WTC11 (cell line): ENCODE data around the gene LARP4B. TPM values are rescaled to one million over a fixed set of nuclear protein-coding genes. Genes with fewer than 3 reads are reported as not detected.

ENCODE experiments used
- ATAC-seq: fragments of 200-7000 bp; cut with Tn5 transposase; 2 replicates; pipeline ENCODE4 v1.10.0; 2021; ENCODE audit warnings: mild to moderate bottlenecking, moderate library complexity
- CTCF ChIA-PET: fragments of 300-600 bp; sonication (Branson Sonifier 250); formaldehyde crosslinking; loops from one replicate; lab custom pipeline; 2021; ENCODE audit warnings: antibody characterized with exemption; lab: Charles Lee
- POLR2A ChIA-PET: fragments of 350-600 bp; sonication (Branson Sonifier 250); formaldehyde crosslinking; loops from one replicate; lab custom pipeline; 2021; ENCODE audit warnings: antibody characterized with exemption; lab: Charles Lee
- DNase-seq: peaks from one replicate; pipeline ENCODE4 v3.0.0; 2021; ENCODE audit warnings: low spot score
- H3K27ac Mint-ChIP-seq: 2 replicates; pipeline ENCODE4 v1.8.0; 2021; ENCODE audit warnings: mixed read lengths
- H3K27me3 Mint-ChIP-seq: 2 replicates; pipeline ENCODE4 v1.8.0; 2021; ENCODE audit warnings: low read depth, mild to moderate bottlenecking, moderate library complexity, mixed read lengths
- H3K36me3 Mint-ChIP-seq: 2 replicates; pipeline ENCODE4 v1.8.0; 2021; ENCODE audit warnings: mixed read lengths
- H3K4me1 Mint-ChIP-seq: 2 replicates; pipeline ENCODE4 v1.8.0; 2022; ENCODE audit warnings: mixed read lengths
- H3K4me3 Mint-ChIP-seq: 2 replicates; pipeline ENCODE4 v1.8.0; 2021; ENCODE audit warnings: mild to moderate bottlenecking, moderate library complexity, mixed read lengths
- H3K9me3 Mint-ChIP-seq: 2 replicates; pipeline ENCODE4 v1.8.0; 2021; ENCODE audit warnings: mixed read lengths
- ATF2 ChIP-seq: sonication (generic); formaldehyde crosslinking; IDR thresholded peaks from 2 replicates; pipeline ENCODE4 v1.8.1; 2022; ENCODE audit warnings: low read depth, missing genetic modification reagents, borderline replicate concordance
- CBFB ChIP-seq: sonication (generic); formaldehyde crosslinking; IDR thresholded peaks from 2 replicates; pipeline ENCODE4 v1.8.1; 2022; ENCODE audit warnings: mild to moderate bottlenecking, low read depth, missing genetic modification reagents
- CTCF ChIP-seq: fragments of 200-600 bp; IDR thresholded peaks from 2 replicates; pipeline ENCODE4 v1.8.0; 2022; ENCODE audit warnings: antibody characterized with exemption
- E2F1 ChIP-seq: sonication (generic); formaldehyde crosslinking; IDR thresholded peaks from 2 replicates; pipeline ENCODE4 v1.8.0; 2022; ENCODE audit warnings: mild to moderate bottlenecking, missing genetic modification reagents
- E2F5 ChIP-seq: sonication (generic); formaldehyde crosslinking; IDR thresholded peaks from 2 replicates; pipeline ENCODE4 v1.8.1; 2022; ENCODE audit warnings: mild to moderate bottlenecking, moderate library complexity, missing genetic modification reagents
- FOXK1 ChIP-seq: sonication (generic); formaldehyde crosslinking; IDR thresholded peaks from 2 replicates; pipeline ENCODE4 v1.8.0; 2022; ENCODE audit warnings: mild to moderate bottlenecking, moderate library complexity, missing genetic modification reagents
- FOXP1 ChIP-seq: sonication (generic); formaldehyde crosslinking; IDR thresholded peaks from 2 replicates; pipeline ENCODE4 v1.8.0; 2022; ENCODE audit warnings: missing genetic modification reagents, mild to moderate bottlenecking, moderate library complexity, borderline replicate concordance
- GABPB1 ChIP-seq: sonication (generic); formaldehyde crosslinking; IDR thresholded peaks from 2 replicates; pipeline ENCODE4 v1.8.1; 2023; ENCODE audit warnings: mild to moderate bottlenecking, missing genetic modification reagents
- GRHL2 ChIP-seq: fragments of 250-450 bp; sonication (Bioruptor Pico); IDR thresholded peaks from 2 replicates; pipeline ENCODE4 v1.8.0; 2022; ENCODE audit warnings: mild to moderate bottlenecking, moderate library complexity; ENCODE audit not compliant: insufficient replicate concordance, severe bottlenecking
- JAZF1 ChIP-seq: fragments of 250-450 bp; sonication (Bioruptor Pico); IDR thresholded peaks from 2 replicates; pipeline ENCODE4 v1.9.0; 2021; ENCODE audit warnings: moderate library complexity, mild to moderate bottlenecking, inconsistent platforms
- MYBL2 ChIP-seq: sonication (generic); formaldehyde crosslinking; IDR thresholded peaks from 2 replicates; pipeline ENCODE4 v1.8.1; 2023; ENCODE audit warnings: mild to moderate bottlenecking, moderate library complexity, missing genetic modification reagents
- PREB ChIP-seq: sonication (generic); formaldehyde crosslinking; IDR thresholded peaks from 2 replicates; pipeline ENCODE4 v1.8.1; 2022; ENCODE audit warnings: mild to moderate bottlenecking, missing genetic modification reagents, moderate library complexity, borderline replicate concordance
- RELA ChIP-seq: sonication (generic); formaldehyde crosslinking; IDR thresholded peaks from 2 replicates; pipeline ENCODE4 v1.8.1; 2022; ENCODE audit warnings: missing genetic modification reagents, mild to moderate bottlenecking, borderline replicate concordance
- SP1 ChIP-seq: sonication (generic); formaldehyde crosslinking; conservative IDR thresholded peaks from 2 replicates; pipeline ENCODE4 v1.8.1; 2022; ENCODE audit warnings: missing genetic modification reagents
- TEAD1 ChIP-seq: sonication (generic); formaldehyde crosslinking; IDR thresholded peaks from 2 replicates; pipeline ENCODE4 v1.8.0; 2022; ENCODE audit warnings: mild to moderate bottlenecking, missing genetic modification reagents
- ZNF219 ChIP-seq: sonication (generic); formaldehyde crosslinking; IDR thresholded peaks from 2 replicates; pipeline ENCODE4 v1.8.0; 2023; ENCODE audit warnings: missing genetic modification reagents, mild to moderate bottlenecking, borderline replicate concordance
- ZNF317 ChIP-seq: sonication (generic); formaldehyde crosslinking; IDR thresholded peaks from 2 replicates; pipeline ENCODE4 v1.8.1; 2023; ENCODE audit warnings: low read depth, mild to moderate bottlenecking, moderate library complexity, missing genetic modification reagents, borderline replicate concordance
- ZNF416 ChIP-seq: fragments of 250-450 bp; sonication (Bioruptor Pico); IDR thresholded peaks from 2 replicates; pipeline ENCODE4 v1.9.0; 2021; ENCODE audit warnings: mild to moderate bottlenecking, inconsistent platforms
- ZNF425 ChIP-seq: fragments of 250-450 bp; sonication (Bioruptor Pico); conservative IDR thresholded peaks from 2 replicates; pipeline ENCODE4 v1.9.0; 2021; ENCODE audit warnings: mild to moderate bottlenecking
- ZSCAN18 ChIP-seq: fragments of 250-450 bp; sonication (Bioruptor Pico); IDR thresholded peaks from 2 replicates; pipeline ENCODE4 v2.1.2; 2022; ENCODE audit warnings: mild to moderate bottlenecking, moderate library complexity
- total RNA-seq: library from RNA; stranded (reverse); gene quantifications from 3 replicates; pipeline ENCODE4 v1.2.3, GENCODE V29; 2021

Gene LARP4B
- total RNA-seq, 1 experiment from 2014 or later = 87.1 TPM

GRCh38 chr10:954396-954795 is 22.9 kb upstream of the LARP4B start:
- Mint-ChIP-seq H3K27me3 (peaks cover 5% of the 10 kb centered on the region), H3K4me3 (no peak overlapping the region), H3K9me3 (no peaks in the 10 kb centered on the region), H3K27ac (no peak overlapping the region)
- POLR2A ChIA-PET = no interaction called here
- no peak for ATAC-seq
- TF ChIP-seq ZNF317 (CRISPR knock-in tag) = no peak
- TF ChIP-seq TEAD1 = no peak
- TF ChIP-seq CTCF = no peak
- no peak for TF ChIP-seq ZNF425
- TF ChIP-seq GABPB1 = no peak
- TF ChIP-seq E2F5 (CRISPR knock-in tag) = no peak
- no peak for TF ChIP-seq E2F1 (CRISPR knock-in tag)
- TF ChIP-seq ATF2 (CRISPR knock-in tag) = no peak
- TF ChIP-seq ZNF416 = no peak
- no peak for TF ChIP-seq JAZF1 (CRISPR knock-in tag)
- TF ChIP-seq RELA (CRISPR knock-in tag) = no peak
- TF ChIP-seq ZSCAN18 = no peak
- no peak for TF ChIP-seq FOXK1 (CRISPR knock-in tag)
- no peak for TF ChIP-seq PREB (CRISPR knock-in tag)
- TF ChIP-seq FOXP1 (CRISPR knock-in tag) = no peak
- TF ChIP-seq CBFB (CRISPR knock-in tag) = no peak
- no peak for TF ChIP-seq MYBL2
- no peak for TF ChIP-seq GRHL2 (CRISPR knock-in tag)
- TF ChIP-seq SP1 (CRISPR knock-in tag) = no peak
- TF ChIP-seq ZNF219 (CRISPR knock-in tag) = no peak
- TF ChIP-seq, all 79 proteins: peak for 0
- CTCF ChIA-PET = interaction anchor here (1.1 kb wide), 1 partner anchor 32 kb away, joined by 3 read pairs; no protein-coding TSS in a partner anchor
- no peaks in the 10 kb centered on the region for H3K36me3 Mint-ChIP-seq
- H3K4me1 Mint-ChIP-seq = no peaks in the 10 kb centered on the region
- no peak for DNase-seq
